ENCODE measurements around the gene AGRN. TPM values are rescaled to one million over a fixed set of nuclear protein-coding genes. Genes with fewer than 3 reads are reported as not detected.
"Not testable (repeated sequence)": the region's sequence is repeated elsewhere in the genome, so short reads cannot be mapped to it uniquely, and the experiment has no call there.

Gene AGRN
- total RNA-seq, 2 experiments from 2014 or later = 12.4 to 14.6 TPM

DNA sequence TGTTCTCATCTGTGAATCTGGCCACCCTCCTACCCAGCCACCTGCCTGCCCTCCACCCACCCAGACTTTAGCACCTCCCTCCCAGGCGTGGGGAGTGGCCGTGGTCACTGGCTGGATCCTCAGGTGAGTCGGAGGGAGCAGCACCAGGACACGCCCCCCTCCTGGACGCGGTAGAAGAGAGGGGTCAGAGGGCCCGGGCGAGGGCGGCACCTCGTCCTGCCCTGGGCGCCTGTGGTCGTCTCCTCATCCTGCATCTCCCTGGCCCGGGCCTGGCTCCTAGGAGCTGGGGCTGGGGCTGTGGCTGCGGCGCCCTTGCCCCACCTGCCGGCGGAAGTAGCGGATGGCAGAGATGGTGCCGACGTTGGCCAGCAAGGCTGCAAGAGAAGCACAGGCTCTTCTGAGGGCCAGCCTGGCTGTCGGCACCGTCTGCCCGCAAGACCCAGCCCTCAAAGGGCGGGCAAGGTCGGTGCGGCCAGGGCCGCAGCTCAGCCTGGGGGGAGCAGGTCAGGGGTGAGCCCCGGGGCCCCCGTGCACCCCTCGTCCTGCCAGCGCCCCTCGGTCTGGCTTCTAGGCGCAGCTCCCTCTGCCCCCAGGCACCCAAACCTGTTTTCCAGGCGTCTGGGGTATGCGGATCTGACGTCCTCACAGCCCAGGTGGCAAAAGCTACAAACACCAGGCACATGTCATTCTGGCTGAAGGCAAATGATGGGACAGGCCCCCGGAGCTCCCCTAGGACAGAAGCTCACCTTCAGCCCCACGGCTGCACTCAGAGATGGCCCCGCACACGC is 43.8 kb upstream of the AGRN start:
- no peak overlapping the region for H3K4me3 Mint-ChIP-seq
- peaks cover 3% of the 10 kb centered on the region for H3K36me3 Mint-ChIP-seq (ENCODE audit: low read depth)
- POLR2A ChIA-PET = interaction anchor here (1.2 kb wide), 1 partner anchor 9 kb away, joined by 4 read pairs; the partner anchor contains the start of gene PLEKHN1

DNA sequence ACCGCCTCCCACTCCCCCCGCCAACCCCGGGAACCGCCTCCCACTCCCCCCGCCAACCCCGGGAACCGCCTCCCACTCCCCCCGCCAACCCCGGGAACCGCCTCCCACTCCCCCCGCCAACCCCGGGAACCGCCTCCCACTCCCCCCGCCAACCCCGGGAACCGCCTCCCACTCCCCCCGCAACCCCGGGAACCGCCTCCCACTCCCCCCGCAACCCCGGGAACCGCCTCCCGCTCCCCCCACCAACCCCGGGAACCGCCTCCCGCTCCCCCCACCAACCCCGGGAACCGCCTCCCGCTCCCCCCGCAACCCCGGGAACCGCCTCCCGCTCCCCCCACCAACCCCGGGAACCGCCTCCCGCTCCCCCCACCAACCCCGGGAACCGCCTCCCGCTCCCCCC is 43.1 kb upstream of the AGRN start:
- not testable (repeated sequence) for ATAC-seq

More for the DNA sequence above, 43.8 kb upstream of the AGRN start:
- Mint-ChIP-seq H3K27ac (no peak overlapping the region), H3K4me1 (ENCODE audit: low read depth) (peaks cover 13% of the 10 kb centered on the region), H3K27me3 (ENCODE audit: low read depth) (peaks cover 4% of the 10 kb centered on the region), H3K9me3 (ENCODE audit: insufficient read depth) (peaks cover 4% of the 10 kb centered on the region)
- peak; percentile 73 for DNase-seq
- CTCF ChIA-PET = interaction anchor here (0.8 to 1.8 kb wide), 5 partner anchors 8 to 107 kb away, joined by 3 to 5 read pairs (median 4); partner anchors contain the start of genes AGRN and PLEKHN1
- ATAC-seq = peak; percentile 90

GRCh38 chr1:978069-978834 is 41.7 kb upstream of the AGRN start:
- Mint-ChIP-seq H3K9me3 (ENCODE audit: insufficient read depth) (peaks cover 4% of the 10 kb centered on the region), H3K36me3 (ENCODE audit: low read depth) (peaks cover 3% of the 10 kb centered on the region), H3K27ac (no peak overlapping the region), H3K27me3 (ENCODE audit: low read depth) (peaks cover 4% of the 10 kb centered on the region), H3K4me1 (ENCODE audit: low read depth) (peaks cover 13% of the 10 kb centered on the region), H3K4me3 (no peak overlapping the region)
- ChIA-PET POLR2A (no interaction called here), CTCF (no interaction called here)
- DNase-seq (no peak), ATAC-seq (no peak)

More for the DNA sequence above, 43.1 kb upstream of the AGRN start:
- not testable (repeated sequence) for DNase-seq; H3K36me3 Mint-ChIP-seq (ENCODE audit: low read depth); H3K9me3 Mint-ChIP-seq (ENCODE audit: insufficient read depth); H3K4me3 Mint-ChIP-seq; H3K27me3 Mint-ChIP-seq (ENCODE audit: low read depth); H3K27ac Mint-ChIP-seq
- peaks cover 13% of the 10 kb centered on the region for H3K4me1 Mint-ChIP-seq (ENCODE audit: low read depth)
- ChIA-PET POLR2A (interaction anchor here (1.2 kb wide), 1 partner anchor 10 kb away, joined by 4 read pairs; the partner anchor contains the start of gene PLEKHN1), CTCF (interaction anchor here (1.0 to 1.8 kb wide), 3 partner anchors 10 to 107 kb away, joined by 4 to 5 read pairs (median 5); partner anchors contain the start of gene PLEKHN1)

GRCh38 chr1:978835-979743 is 40.8 kb upstream of the AGRN start:
- POLR2A ChIA-PET = no interaction called here
- ATAC-seq (no peak), DNase-seq (no peak)
- H3K27ac Mint-ChIP-seq = no peak overlapping the region
- CTCF ChIA-PET = no interaction called here
- H3K4me1 Mint-ChIP-seq (ENCODE audit: low read depth) = peaks cover 13% of the 10 kb centered on the region
- H3K4me3 Mint-ChIP-seq = no peak overlapping the region
- H3K9me3 Mint-ChIP-seq (ENCODE audit: insufficient read depth) = peaks cover 4% of the 10 kb centered on the region
- peaks cover 4% of the 10 kb centered on the region for H3K27me3 Mint-ChIP-seq (ENCODE audit: low read depth)
- H3K36me3 Mint-ChIP-seq (ENCODE audit: low read depth) = peaks cover 3% of the 10 kb centered on the region

DNA sequence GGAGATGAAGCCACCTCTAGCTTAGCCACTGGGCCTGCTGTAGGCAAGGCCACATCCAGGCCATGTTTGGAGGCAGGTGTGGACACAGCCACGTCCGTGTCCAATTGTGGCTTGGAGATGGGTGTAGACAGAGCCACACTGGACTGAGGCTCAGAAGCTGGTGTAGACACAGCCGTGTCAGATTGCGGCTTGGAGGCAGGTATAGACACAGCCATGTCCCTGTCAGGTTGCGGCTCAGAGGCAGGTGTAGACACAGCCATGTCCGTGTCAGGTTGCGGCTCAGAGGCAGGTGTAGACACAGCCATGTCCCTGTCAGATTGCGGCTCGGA is 40.2 kb upstream of the AGRN start:
- no peak for ATAC-seq
- peaks cover 4% of the 10 kb centered on the region for H3K27me3 Mint-ChIP-seq (ENCODE audit: low read depth)

DNA sequence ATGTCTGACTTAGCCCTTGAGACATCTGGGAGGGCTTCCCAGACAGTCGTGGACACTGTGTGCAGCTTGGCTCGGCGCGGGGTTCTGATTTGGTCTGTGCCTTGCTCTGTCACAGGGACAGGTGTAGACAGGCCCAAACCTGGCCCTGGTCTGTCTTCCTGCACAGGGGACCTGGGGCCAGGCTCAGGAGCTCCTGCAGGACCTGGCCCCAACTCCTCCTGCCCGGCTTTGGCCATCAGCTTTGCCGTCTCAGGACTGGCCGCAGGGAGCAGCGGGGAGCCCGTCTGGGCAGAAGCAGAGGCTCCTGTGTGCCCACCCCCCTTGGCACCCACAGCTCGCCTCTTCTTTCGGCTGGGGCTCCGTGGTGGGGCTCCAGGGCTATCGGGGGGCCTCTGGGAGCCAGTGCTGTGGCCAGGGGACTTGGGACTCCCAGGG is 39.8 kb upstream of the AGRN start:
- no peak for DNase-seq
- peaks cover 5% of the 10 kb centered on the region for H3K27me3 Mint-ChIP-seq (ENCODE audit: low read depth)

More for the DNA sequence above, 40.2 kb upstream of the AGRN start:
- Mint-ChIP-seq H3K27ac (no peak overlapping the region), H3K9me3 (ENCODE audit: insufficient read depth) (peaks cover 4% of the 10 kb centered on the region), H3K4me1 (ENCODE audit: low read depth) (peaks cover 13% of the 10 kb centered on the region), H3K36me3 (ENCODE audit: low read depth) (peaks cover 3% of the 10 kb centered on the region), H3K4me3 (no peak overlapping the region)
- DNase-seq = no peak
- CTCF ChIA-PET = no interaction called here
- POLR2A ChIA-PET = no interaction called here

DNA sequence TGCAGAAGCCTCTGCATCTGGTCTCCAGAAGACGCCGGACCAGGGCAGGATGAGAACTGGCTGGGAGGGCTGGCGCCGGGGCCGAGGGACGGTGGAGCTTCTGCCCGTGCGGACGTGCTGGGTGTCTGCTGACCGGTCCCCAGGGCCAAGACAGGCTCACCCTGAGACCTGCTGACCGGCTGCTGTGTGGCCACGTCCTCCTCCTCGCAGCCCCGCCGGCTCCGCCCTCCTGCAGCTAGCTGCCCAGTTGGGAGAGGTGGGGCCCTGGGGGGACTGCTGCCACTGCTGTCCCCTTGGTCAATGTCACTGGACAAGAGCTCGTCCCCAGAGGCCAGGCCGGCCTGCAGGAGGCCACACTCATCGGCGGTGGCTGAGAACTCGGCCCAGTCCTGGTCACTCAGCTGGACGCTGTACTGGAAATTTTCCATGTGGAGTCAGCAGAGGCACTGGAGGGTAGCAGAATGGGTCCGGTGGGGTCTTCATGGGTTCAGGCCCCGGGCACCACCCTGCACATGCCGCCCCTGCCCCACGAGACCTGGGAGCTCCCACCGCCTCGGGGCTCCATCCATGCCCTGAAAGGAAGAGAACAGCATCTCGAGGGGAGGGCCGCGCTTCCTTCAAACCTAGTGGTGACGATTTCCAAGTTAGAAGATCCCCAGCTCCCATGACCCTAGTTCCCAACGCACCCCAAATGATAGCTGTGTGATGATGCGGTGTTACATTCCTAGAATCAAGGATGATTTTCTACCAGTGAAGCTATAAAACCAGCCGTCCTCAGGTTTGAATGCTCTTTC is 39.1 kb upstream of the AGRN start:
- H3K27me3 Mint-ChIP-seq (ENCODE audit: low read depth) = peaks cover 8% of the 10 kb centered on the region
- CTCF ChIA-PET = interaction anchor here (0.8 to 1.9 kb wide), 3 partner anchors 13 to 83 kb away, joined by 3 to 11 read pairs (median 3); no protein-coding TSS in a partner anchor
- no peak for ATAC-seq
- H3K4me3 Mint-ChIP-seq = no peak overlapping the region
- no peak overlapping the region for H3K27ac Mint-ChIP-seq
- H3K36me3 Mint-ChIP-seq (ENCODE audit: low read depth) = peaks cover 3% of the 10 kb centered on the region
- POLR2A ChIA-PET = no interaction called here
- peaks cover 10% of the 10 kb centered on the region for H3K4me1 Mint-ChIP-seq (ENCODE audit: low read depth)
- no peak for DNase-seq
- peaks cover 4% of the 10 kb centered on the region for H3K9me3 Mint-ChIP-seq (ENCODE audit: insufficient read depth)

More for the DNA sequence above, 39.8 kb upstream of the AGRN start:
- CTCF ChIA-PET = interaction anchor here (1.9 kb wide), 1 partner anchor 84 kb away, joined by 11 read pairs; no protein-coding TSS in a partner anchor
- H3K9me3 Mint-ChIP-seq (ENCODE audit: insufficient read depth) = peaks cover 4% of the 10 kb centered on the region
- no peak for ATAC-seq
- POLR2A ChIA-PET = no interaction called here
- H3K4me1 Mint-ChIP-seq (ENCODE audit: low read depth) = peaks cover 13% of the 10 kb centered on the region
- H3K4me3 Mint-ChIP-seq = no peak overlapping the region
- peaks cover 3% of the 10 kb centered on the region for H3K36me3 Mint-ChIP-seq (ENCODE audit: low read depth)
- no peak overlapping the region for H3K27ac Mint-ChIP-seq

- POLR2A ChIA-PET = no interaction called here
- DNase-seq (no peak), ATAC-seq (no peak)
- Mint-ChIP-seq H3K36me3 (ENCODE audit: low read depth) (peaks cover 3% of the 10 kb centered on the region), H3K27ac (no peak overlapping the region), H3K4me3 (no peak overlapping the region), H3K9me3 (ENCODE audit: insufficient read depth) (peaks cover 4% of the 10 kb centered on the region), H3K27me3 (ENCODE audit: low read depth) (peaks cover 10% of the 10 kb centered on the region), H3K4me1 (ENCODE audit: low read depth) (peaks cover 5% of the 10 kb centered on the region)
- CTCF ChIA-PET = interaction anchor here (0.8 to 1.9 kb wide), 3 partner anchors 12 to 83 kb away, joined by 3 to 11 read pairs (median 3); no protein-coding TSS in a partner anchor
Observed at GRCh38 chr1:981491-981954, 38.4 kb upstream of the AGRN start.

DNA sequence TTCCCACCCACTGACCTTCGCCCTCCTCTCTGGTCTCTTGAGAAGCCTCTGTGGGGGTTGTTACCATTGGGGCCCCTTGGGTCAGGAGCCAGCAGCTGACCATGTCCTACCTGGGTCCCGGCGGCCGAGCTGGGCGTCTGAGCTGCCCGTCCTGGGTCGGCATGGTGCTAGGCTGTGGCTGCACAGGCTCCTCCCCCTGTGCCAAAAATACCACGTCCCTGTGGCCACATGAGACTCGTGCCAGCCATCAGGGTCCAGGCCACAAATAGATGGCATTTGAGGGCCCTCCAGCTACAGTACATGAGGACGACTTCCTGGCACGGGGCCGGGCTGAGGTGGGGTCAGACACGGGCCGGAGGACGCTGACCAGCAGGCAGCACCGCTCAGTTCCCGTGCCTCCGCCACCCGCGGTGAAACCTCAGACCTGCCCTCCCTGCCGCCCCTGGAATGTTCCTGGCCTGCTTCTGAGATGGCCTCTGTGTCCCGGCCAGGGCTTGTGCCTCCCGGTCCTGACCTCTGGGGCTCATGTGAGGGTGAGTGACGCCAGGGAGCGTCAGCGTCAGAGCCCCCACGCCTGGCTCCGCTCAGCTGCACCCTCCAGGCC is 37.9 kb upstream of the AGRN start, which contains the start of gene PERM1:
TSS of gene PERM1 (minus strand) at position 139 of the 604 bp plus-strand sequence. CDS start 1,064 bp downstream, outside the sequence.
- Mint-ChIP-seq H3K36me3 (ENCODE audit: low read depth) (peaks cover 3% of the 10 kb centered on the region), H3K27ac (no peak within 1 kb of the TSS), H3K4me1 (ENCODE audit: low read depth) (peaks cover 5% of the 10 kb centered on the region), H3K4me3 (no peak within 1 kb of the TSS), H3K9me3 (ENCODE audit: insufficient read depth) (peaks cover 4% of the 10 kb centered on the region), H3K27me3 (ENCODE audit: low read depth) (peaks cover 12% of the 10 kb centered on the region)
- DNase-seq (no peak), ATAC-seq (no peak)
- CTCF ChIA-PET = interaction anchor here (1.9 to 4.1 kb wide), 3 partner anchors 12 to 82 kb away, joined by 11 to 37 read pairs (median 28); no protein-coding TSS in a partner anchor
- POLR2A ChIA-PET = no interaction called here

- CTCF ChIA-PET = interaction anchor here (0.9 to 4.1 kb wide), 10 partner anchors 11 to 309 kb away, joined by 4 to 37 read pairs (median 8); partner anchors contain the start of genes HES4 and PLEKHN1
- H3K4me1 Mint-ChIP-seq (ENCODE audit: low read depth) = peaks cover 5% of the 10 kb centered on the region
- H3K27me3 Mint-ChIP-seq (ENCODE audit: low read depth) = peaks cover 14% of the 10 kb centered on the region
- POLR2A ChIA-PET = no interaction called here
- peaks cover 3% of the 10 kb centered on the region for H3K36me3 Mint-ChIP-seq (ENCODE audit: low read depth)
- H3K9me3 Mint-ChIP-seq (ENCODE audit: insufficient read depth) = peaks cover 4% of the 10 kb centered on the region
- H3K27ac Mint-ChIP-seq = no peak overlapping the region
- H3K4me3 Mint-ChIP-seq = no peak overlapping the region
- ATAC-seq (no peak), DNase-seq (no peak)
Observed at GRCh38 chr1:982765-983436, 37.0 kb upstream of the AGRN start.
